IPS-20b (cell line): ENCODE results near the gene NCKAP1.
"Not testable (repeated sequence)": the region's sequence is repeated elsewhere in the genome, so short reads cannot be mapped to it uniquely, and the experiment has no call there.

Source experiments
- H3K27ac ChIP-seq: one replicate; pipeline ENCODE4 v1.5.1; 2013; ENCODE audit warnings: low read length
- H3K27me3 ChIP-seq: 2 replicates; pipeline ENCODE4 v1.6.1; 2013; ENCODE audit warnings: mild to moderate bottlenecking, low read length, inconsistent platforms; ENCODE audit not compliant: insufficient read depth
- H3K36me3 ChIP-seq: 2 replicates; pipeline ENCODE4 v1.6.1; 2013; ENCODE audit warnings: low read depth, mild to moderate bottlenecking, inconsistent platforms, low read length, moderate library complexity; ENCODE audit not compliant: insufficient read depth
- H3K4me1 ChIP-seq: 2 replicates; pipeline ENCODE4 v1.6.1; 2013; ENCODE audit warnings: mild to moderate bottlenecking, control low read depth, inconsistent platforms, low read length, moderate library complexity; ENCODE audit not compliant: insufficient read depth
- H3K4me3 ChIP-seq: 2 replicates; pipeline ENCODE4 v1.5.1; 2013; ENCODE audit warnings: mild to moderate bottlenecking, low read length, inconsistent platforms
- H3K9ac ChIP-seq: 2 replicates; pipeline ENCODE4 v1.6.1; 2013; ENCODE audit warnings: low read depth, mild to moderate bottlenecking, inconsistent platforms, low read length, moderate library complexity
- H3K9me3 ChIP-seq: 2 replicates; pipeline ENCODE4 v1.6.1; 2013; ENCODE audit warnings: mild to moderate bottlenecking, low read depth, low read length, inconsistent platforms; ENCODE audit not compliant: insufficient read depth

NCKAP1 gene

DNA sequence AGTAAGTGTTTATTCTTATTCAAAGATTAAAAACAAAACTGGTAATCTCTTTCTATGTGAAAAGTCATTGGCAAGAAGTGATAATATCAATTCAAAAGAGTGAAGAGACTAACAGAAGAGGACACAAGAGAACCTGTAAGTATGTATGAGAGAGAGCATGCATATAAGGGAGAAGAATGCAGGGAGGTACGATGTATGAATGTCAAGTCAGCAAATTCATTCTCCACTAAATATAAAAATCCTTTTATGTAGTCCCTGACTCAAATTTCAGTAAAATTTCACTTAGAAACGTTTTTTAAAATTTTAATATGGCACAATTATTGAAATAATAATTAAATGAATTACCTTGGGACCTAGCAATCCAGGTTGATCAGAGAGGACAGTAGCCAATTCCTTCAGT, 55.3 kb downstream of the NCKAP1 start:
- H3K9ac ChIP-seq = no peak overlapping the region
- H3K4me1 ChIP-seq = no peaks in the 10 kb centered on the region
- H3K27ac ChIP-seq = no peak overlapping the region
- H3K36me3 ChIP-seq = peaks cover 78% of the 10 kb centered on the region
- no peaks in the 10 kb centered on the region for H3K9me3 ChIP-seq
- no peaks in the 10 kb centered on the region for H3K27me3 ChIP-seq
- H3K4me3 ChIP-seq = no peak overlapping the region

DNA sequence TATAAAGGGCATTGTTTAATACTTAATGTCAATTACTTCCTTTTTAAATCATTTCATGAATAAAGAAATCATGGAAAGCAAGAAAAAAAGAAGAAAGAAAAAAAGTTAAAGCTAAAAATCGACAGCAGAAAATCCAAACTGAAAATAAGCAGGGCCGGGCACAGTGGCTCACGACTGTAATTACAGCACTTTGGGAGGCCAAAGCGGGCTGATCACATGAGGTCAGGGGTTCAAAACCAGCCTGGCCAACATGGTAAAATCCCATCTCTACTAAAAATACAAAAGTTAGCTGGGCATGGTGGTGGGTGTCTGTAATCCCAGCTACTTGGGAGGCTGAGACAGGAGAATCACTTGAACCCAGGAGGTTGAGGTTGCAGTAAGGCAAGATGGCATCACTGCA, 56.8 kb downstream of the NCKAP1 start:
- H3K4me1 ChIP-seq, H3K9me3 ChIP-seq, H3K27me3 ChIP-seq, H3K4me3 ChIP-seq, H3K9ac ChIP-seq, H3K27ac ChIP-seq: not testable (repeated sequence)
- peaks cover 79% of the 10 kb centered on the region for H3K36me3 ChIP-seq

DNA sequence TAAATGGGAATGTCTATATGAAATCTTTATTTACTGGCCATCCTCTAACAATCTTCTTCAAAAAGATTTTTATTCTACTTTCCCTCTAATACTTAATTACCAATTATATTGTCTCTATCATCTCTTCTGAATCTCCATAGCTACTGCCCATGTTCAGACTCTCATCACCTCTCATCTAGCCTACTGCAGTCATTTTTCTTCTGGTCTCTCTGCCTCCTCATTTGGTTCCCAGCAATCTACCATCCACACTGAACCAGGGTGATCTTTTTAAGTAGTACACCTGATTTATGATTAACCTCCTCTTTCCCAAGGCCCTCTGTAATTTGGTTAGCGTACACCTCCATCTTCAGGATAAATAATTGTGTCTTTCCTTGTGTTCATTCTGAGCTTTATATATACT, 57.6 kb downstream of the NCKAP1 start:
- peaks cover 77% of the 10 kb centered on the region for H3K36me3 ChIP-seq
- no peaks in the 10 kb centered on the region for H3K27me3 ChIP-seq
- no peaks in the 10 kb centered on the region for H3K4me1 ChIP-seq
- no peaks in the 10 kb centered on the region for H3K9me3 ChIP-seq
- no peak overlapping the region for H3K9ac ChIP-seq
- no peak overlapping the region for H3K27ac ChIP-seq
- no peak overlapping the region for H3K4me3 ChIP-seq

DNA sequence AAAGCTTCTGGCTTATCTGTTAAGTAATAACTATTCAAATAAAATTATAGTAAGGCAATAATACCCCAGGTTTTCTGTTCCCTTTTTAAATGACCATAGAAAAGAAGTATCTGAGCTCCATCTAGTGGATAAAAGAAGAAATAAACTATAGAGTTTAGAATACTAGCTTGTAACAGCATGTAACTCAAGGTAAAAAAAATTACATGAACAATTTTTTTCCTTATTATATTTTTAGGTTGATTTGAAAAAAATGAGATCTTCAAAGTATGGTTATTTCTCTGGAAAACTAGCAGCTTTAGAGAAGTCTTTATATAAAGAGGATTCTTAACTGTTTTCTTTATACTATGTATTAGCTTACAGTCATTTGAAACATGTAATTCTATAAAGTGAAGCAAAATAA, 58.1 kb downstream of the NCKAP1 start:
- H3K36me3 ChIP-seq = peaks cover 79% of the 10 kb centered on the region
- no peak overlapping the region for H3K4me3 ChIP-seq
- no peak overlapping the region for H3K9ac ChIP-seq
- no peaks in the 10 kb centered on the region for H3K9me3 ChIP-seq
- H3K27ac ChIP-seq = no peak overlapping the region
- no peaks in the 10 kb centered on the region for H3K27me3 ChIP-seq
- H3K4me1 ChIP-seq = no peaks in the 10 kb centered on the region

DNA sequence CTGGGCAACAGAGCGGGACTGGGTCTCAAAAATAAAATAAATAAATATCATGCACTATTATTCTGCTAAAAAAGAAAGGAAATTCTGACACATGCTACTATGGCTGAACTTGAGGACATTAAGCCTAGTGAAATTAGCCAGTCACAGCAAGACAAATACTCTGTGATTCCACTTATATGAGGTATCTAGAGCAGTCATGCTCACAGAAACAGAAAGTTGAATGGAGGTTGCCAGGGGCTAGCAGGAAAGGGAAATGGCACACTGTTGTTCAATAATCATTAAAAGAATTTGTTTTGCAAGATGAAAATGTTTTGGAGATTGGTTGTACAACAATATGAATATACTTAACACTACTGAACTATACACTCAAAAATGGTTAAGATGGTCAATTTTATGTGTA, 60.8 kb downstream of the NCKAP1 start:
- Histone ChIP-seq H3K9me3 (no peaks in the 10 kb centered on the region), H3K36me3 (peaks cover 81% of the 10 kb centered on the region), H3K4me3 (no peak overlapping the region), H3K27ac (no peak overlapping the region), H3K4me1 (no peaks in the 10 kb centered on the region), H3K27me3 (no peaks in the 10 kb centered on the region), H3K9ac (no peak overlapping the region)

DNA sequence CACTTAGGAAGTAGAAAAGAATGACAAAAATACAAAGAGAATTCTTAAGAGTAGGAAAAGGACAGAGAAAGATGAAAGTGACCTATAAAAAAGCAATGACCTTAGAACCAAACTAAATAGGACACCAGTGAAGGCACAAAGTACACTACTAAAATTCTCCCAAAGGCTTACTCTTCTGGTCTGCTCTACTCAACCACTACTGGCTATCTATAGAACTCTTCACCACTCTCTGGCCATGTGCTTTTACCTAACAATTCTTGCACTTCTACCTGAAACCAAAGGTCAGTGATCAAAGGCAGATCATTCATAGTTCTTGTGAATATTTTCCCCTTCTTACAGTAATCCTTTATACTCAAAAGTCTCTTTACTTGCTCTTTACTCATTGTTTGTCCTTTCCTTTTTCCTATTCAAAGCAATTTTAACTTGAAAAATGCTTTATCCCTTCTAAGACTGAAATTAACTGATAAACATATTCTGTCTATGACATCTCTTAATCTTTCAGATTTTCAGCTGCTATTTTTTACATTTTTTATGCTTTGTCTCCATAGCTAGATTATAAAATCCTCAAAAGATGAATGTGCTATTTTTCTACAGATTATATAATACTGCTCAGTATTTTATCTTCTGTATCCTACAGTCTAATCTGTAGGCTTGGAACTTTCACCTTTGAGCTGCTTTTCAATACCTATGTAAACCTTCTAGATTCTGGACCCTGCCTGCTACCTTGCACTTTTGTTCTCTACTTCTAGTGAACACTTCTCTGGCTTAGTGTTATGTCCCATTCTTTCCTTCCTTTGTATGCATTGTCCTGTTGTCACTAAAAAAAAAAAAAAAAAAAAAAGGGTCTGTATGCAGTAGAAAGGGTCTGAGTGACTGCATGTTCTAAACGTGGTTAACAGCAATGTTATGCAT, 64.6 kb downstream of the NCKAP1 start:
- peaks cover 80% of the 10 kb centered on the region for H3K36me3 ChIP-seq
- no peak overlapping the region for H3K9ac ChIP-seq
- no peaks in the 10 kb centered on the region for H3K4me1 ChIP-seq
- H3K4me3 ChIP-seq = no peak overlapping the region
- H3K27ac ChIP-seq = no peak overlapping the region
- H3K27me3 ChIP-seq = no peaks in the 10 kb centered on the region
- no peaks in the 10 kb centered on the region for H3K9me3 ChIP-seq

DNA sequence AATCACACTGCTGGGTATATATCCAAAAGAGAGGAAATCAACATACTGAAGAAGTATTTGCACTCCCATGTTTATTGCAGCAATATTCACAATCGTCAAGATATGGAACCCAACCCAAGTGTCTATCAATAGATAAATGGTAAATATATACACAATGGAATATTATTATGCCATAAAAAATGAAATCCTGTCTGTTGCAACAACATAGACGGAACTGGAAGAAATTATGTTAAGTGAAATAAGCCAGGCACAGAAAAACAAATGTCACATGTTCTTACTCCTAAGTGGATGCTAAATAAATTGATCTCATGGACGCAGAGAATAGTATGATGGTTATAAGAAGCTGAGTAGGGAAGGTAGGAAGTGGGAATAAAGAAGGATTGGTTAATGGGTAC, 65.7 kb downstream of the NCKAP1 start:
- Histone ChIP-seq H3K27me3 (no peaks in the 10 kb centered on the region), H3K4me3 (no peak overlapping the region), H3K4me1 (no peaks in the 10 kb centered on the region), H3K27ac (no peak overlapping the region), H3K9ac (no peak overlapping the region), H3K36me3 (peaks cover 80% of the 10 kb centered on the region), H3K9me3 (no peaks in the 10 kb centered on the region)

DNA sequence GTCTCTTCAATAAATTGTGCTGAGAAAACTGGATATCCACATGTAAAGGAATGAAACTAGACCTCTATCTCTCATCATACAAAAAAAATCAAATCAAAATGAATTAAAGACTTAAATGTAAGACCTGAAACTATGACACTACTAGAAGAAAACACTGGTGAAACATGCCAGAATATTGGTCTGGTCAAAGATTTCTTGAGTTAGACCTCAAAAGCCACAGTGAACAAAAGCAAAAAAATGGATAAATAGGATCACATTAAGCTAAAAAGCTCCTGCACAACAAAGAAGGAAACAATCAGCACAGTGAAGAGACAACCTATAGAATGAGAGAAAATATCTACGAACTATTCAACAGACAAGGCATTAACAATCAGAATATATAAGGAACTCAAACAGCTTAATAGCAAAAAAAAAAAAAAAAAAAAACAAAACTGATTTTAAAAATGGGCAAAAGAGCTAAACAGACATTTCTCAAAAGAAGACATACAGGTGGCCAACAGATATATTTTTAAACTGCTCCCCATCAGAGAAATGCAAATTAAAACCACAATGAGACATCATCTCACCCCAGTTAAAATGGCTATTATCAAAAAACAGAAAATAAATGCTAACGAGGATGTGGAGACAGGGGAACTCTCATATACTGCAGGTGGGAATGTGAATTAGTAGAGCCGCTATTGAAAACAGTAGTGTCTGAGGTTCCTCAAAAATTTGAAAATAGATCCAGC, 66.3 kb downstream of the NCKAP1 start:
- H3K36me3 ChIP-seq = peaks cover 79% of the 10 kb centered on the region
- no peak overlapping the region for H3K4me3 ChIP-seq
- H3K9me3 ChIP-seq = no peaks in the 10 kb centered on the region
- H3K9ac ChIP-seq = no peak overlapping the region
- H3K27ac ChIP-seq = no peak overlapping the region
- H3K27me3 ChIP-seq = no peaks in the 10 kb centered on the region
- H3K4me1 ChIP-seq = no peaks in the 10 kb centered on the region

DNA sequence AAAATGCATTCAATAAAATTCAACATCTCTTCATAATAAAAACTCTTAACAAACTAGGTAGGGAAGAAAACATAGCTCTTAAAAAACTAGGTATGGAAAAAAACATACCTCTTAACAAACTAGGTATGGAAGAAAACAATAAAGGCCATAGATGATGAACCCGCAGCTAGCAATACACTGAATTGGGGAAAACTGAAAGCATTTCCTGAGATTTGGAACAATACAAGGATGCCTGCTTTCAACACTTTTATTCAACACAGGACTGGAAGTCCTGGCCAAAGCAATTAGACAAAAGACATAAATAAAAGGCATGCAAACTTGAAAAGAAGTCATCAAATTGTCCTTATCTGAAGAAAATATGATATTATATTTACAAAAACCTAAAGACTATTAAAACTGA, 67.8 kb downstream of the NCKAP1 start:
- Histone ChIP-seq H3K27ac (no peak overlapping the region), H3K4me3 (no peak overlapping the region), H3K27me3 (no peaks in the 10 kb centered on the region), H3K4me1 (no peaks in the 10 kb centered on the region), H3K9me3 (no peaks in the 10 kb centered on the region), H3K36me3 (peaks cover 85% of the 10 kb centered on the region), H3K9ac (no peak overlapping the region)

DNA sequence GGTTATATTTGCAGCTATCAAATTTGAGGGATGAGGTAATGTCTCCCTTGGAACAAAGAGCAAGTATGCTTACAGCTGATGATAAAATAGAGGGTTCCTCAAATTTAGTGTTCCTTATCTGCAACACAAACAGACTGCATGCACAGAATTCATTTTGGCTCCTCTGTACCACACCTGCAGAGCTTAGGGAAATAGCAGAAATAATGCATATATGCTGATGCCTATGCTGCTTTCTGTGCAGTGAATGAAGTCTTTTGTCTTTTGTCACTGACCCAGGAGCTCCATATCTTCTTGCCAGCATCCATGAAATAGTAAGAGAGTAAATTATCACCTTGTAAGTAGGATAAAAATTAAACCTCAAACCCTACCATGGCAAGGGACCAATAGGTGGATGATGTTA, 69.8 kb downstream of the NCKAP1 start:
- Histone ChIP-seq H3K4me3 (no peak overlapping the region), H3K36me3 (peaks cover 80% of the 10 kb centered on the region), H3K27me3 (no peaks in the 10 kb centered on the region), H3K9ac (no peak overlapping the region), H3K9me3 (no peaks in the 10 kb centered on the region), H3K4me1 (no peaks in the 10 kb centered on the region), H3K27ac (no peak overlapping the region)

DNA sequence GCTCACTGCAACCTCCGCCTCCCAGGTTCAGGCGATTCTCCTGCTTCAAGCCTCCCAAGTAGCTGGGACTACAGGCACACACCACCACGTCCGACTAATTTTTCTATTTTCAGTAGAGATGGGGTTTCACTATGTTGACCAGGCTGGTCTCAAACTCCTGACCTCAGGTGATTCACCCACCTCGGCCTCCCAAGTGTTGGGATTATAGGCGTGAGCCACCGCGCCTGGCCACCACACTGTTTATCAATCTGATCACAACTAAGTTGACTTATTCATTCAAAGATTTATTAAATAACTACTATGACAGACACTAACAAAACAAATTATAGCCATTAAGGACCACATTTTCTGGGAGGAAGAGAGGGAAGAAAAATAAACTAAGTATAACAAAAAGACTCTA, 71.9 kb downstream of the NCKAP1 start:
- H3K36me3 ChIP-seq = peaks cover 78% of the 10 kb centered on the region

DNA sequence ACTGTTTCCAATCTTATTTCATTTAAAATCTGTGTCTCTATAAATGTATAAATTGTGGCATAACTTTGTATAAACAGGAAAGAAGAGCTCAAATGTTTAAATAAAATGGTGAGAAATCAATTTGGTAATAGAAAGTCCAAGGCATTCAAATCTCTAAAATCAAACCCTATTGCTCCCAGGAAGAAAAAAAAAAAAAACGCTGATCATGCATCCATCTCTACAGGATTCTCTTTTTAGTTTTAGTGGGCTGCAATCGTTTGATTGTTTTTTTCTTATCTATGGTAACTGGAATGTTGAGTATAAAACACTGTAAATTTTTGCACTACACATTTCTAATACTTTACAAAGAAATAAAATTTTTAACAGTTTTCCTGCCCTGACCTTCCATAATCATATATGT, 75.6 kb downstream of the NCKAP1 start:
- Histone ChIP-seq H3K4me1 (no peaks in the 10 kb centered on the region), H3K27ac (no peak overlapping the region), H3K27me3 (no peaks in the 10 kb centered on the region), H3K4me3 (no peak overlapping the region), H3K36me3 (peaks cover 69% of the 10 kb centered on the region), H3K9ac (no peak overlapping the region), H3K9me3 (0 out of 2 replicates have a peak, but pooled peaks cover 4% of the 10 kb centered on the region)

More for the DNA sequence above, 71.9 kb downstream of the NCKAP1 start:
- not testable (repeated sequence) for H3K9ac ChIP-seq, H3K9me3 ChIP-seq, H3K27me3 ChIP-seq, H3K4me1 ChIP-seq, H3K4me3 ChIP-seq, H3K27ac ChIP-seq
